ENCODE data around the gene MANSC1.

MANSC1 gene

GRCh38 chr12:12372946-12373722 is 23.1 kb upstream of the MANSC1 start:
- H3K9me3 ChIP-seq (ENCODE audit: control insufficient read depth, insufficient read depth, low read depth, low read length) = no peaks in the 10 kb centered on the region
- CTCF ChIA-PET = interaction anchor here (0.7 kb wide), 1 partner anchor 45 kb away, joined by 4 read pairs; no protein-coding TSS in a partner anchor

GRCh38 chr12:12367482-12367998 is 17.5 kb upstream of the MANSC1 start:
- H3K36me3 ChIP-seq (ENCODE audit: control insufficient read depth in 2 of 2, insufficient read depth in 1 of 2, low read length in 2 of 2) = peaks cover 0 to 6% of the 10 kb centered on the region in 2 experiments; a peak in 1 of 3 replicates
- POLR2A ChIA-PET = interaction anchor here (1.2 kb wide), 1 partner anchor 10 kb away, joined by 5 read pairs; the partner anchor contains the start of gene BORCS5
- H3K27ac ChIP-seq (ENCODE audit: extremely low read depth, low read depth, low read length) = no peak overlapping the region
- peak; percentile 21; the same call in 1 of the 2 replicates for TF ChIP-seq ZNF148 (tag by site-specific recombination; IDR thresholded peaks at IDR 0.05; ENCODE audit: borderline replicate concordance)
- peak; percentile 82 for TF ChIP-seq PRDM1 (tag by site-specific recombination; IDR thresholded peaks at IDR 0.05)
- TF ChIP-seq PRDM10 (tag by site-specific recombination; IDR thresholded peaks at IDR 0.05) = no peak
- TF ChIP-seq ZNF677 (tag by site-specific recombination; IDR thresholded peaks at IDR 0.05) = no peak
- no peak overlapping the region for H3K4me3 ChIP-seq (ENCODE audit: low read depth, low read length)
- peaks cover 5% of the 10 kb centered on the region; the same call in 1 of the 2 replicates for H3K4me1 ChIP-seq (ENCODE audit: control insufficient read depth, insufficient read depth, low read length)
- CTCF ChIA-PET = interaction anchor here (1.0 to 1.9 kb wide), 2 partner anchors 11 to 30 kb away, joined by 3 to 4 read pairs; partner anchors contain the start of gene BORCS5
- no peaks in the 10 kb centered on the region for H3K9me3 ChIP-seq (ENCODE audit: control insufficient read depth, insufficient read depth, low read depth, low read length)

More at GRCh38 chr12:12372946-12373722, 23.1 kb upstream of the MANSC1 start:
- Histone ChIP-seq H3K36me3 (ENCODE audit: control insufficient read depth in 2 of 2, insufficient read depth in 1 of 2, low read length in 2 of 2) (no peaks in the 10 kb centered on the region; a peak in 1 of 3 replicates), H3K4me1 (ENCODE audit: control insufficient read depth, insufficient read depth, low read length) (no peaks in the 10 kb centered on the region), H3K4me3 (ENCODE audit: low read depth, low read length) (no peak overlapping the region), H3K27ac (ENCODE audit: extremely low read depth, low read depth, low read length) (no peak overlapping the region)
- POLR2A ChIA-PET = interaction anchor here (0.6 kb wide), 1 partner anchor 416 kb away, joined by 3 read pairs; no protein-coding TSS in a partner anchor
- TF ChIP-seq PBX3 (CRISPR knock-in tag; IDR thresholded peaks at IDR 0.05) (no peak), ZNF488 (tag by site-specific recombination; IDR thresholded peaks at IDR 0.05) (no peak), SP7 (tag by site-specific recombination; IDR thresholded peaks at IDR 0.05) (no peak), ZNF623 (tag by site-specific recombination; IDR thresholded peaks at IDR 0.05) (no peak), GFI1B (tag by site-specific recombination; IDR thresholded peaks at IDR 0.05) (no peak), ZNF555 (tag by site-specific recombination; conservative IDR thresholded peaks at IDR 0.05) (no peak), BCL11A (tag by site-specific recombination; IDR thresholded peaks at IDR 0.05; ENCODE audit: low read depth) (no peak), PATZ1 (tag by site-specific recombination; IDR thresholded peaks at IDR 0.05) (no peak)

Data from HEK293 (cell line).